IMR-90 (cell line): ENCODE measurements around the gene TNNI2. TPM values are rescaled to one million over a fixed set of nuclear protein-coding genes. Genes with fewer than 3 reads are reported as not detected.

Experiments used
- ATAC-seq: fragments of 200-7000 bp; cut with Tn5 transposase; 2 replicates; pipeline ENCODE4 v1.9.1; 2020; ENCODE audit warnings: low read depth, mild to moderate bottlenecking, moderate library complexity
- BruUV-seq: library from RNA; stranded (reverse); fragments of 400-500 nt; replicated peaks from 2 replicates; lab custom pipeline; 2021; lab: Mats Ljungman, UMichigan
- CTCF ChIA-PET: fragments of 300-600 bp; formaldehyde crosslinking; extraction: SDS; loops from one replicate; lab custom pipeline; 2021; ENCODE audit warnings: antibody characterized with exemption; lab: Yijun Ruan, JAX
- POLR2A ChIA-PET: fragments of 300-600 bp; sonication (Branson Sonifier 250); formaldehyde crosslinking; loops from one replicate; lab custom pipeline; 2022; ENCODE audit warnings: antibody characterized with exemption; ENCODE audit not compliant: unreplicated experiment; lab: Charles Lee
- DNase-seq: peaks from one replicate; pipeline ENCODE4 v3.0.0; 2013
- H2AFZ ChIP-seq: replicated peaks from 2 replicates; pipeline ENCODE3; 2013; ENCODE audit warnings: low read length, mild to moderate bottlenecking; ENCODE audit not compliant: poor library complexity
- H2AK5ac ChIP-seq: 2 replicates; pipeline ENCODE4 v1.6.1; 2013; ENCODE audit warnings: low read depth, low read length, inconsistent platforms
- H2AK9ac ChIP-seq: replicated peaks from 2 replicates; pipeline ENCODE3; 2013; ENCODE audit warnings: mild to moderate bottlenecking, low read depth, low read length, moderate library complexity; ENCODE audit not compliant: poor library complexity
- H2BK120ac ChIP-seq: 2 replicates; pipeline ENCODE4 v1.6.1; 2013; ENCODE audit warnings: low read depth, low read length, inconsistent platforms
- H2BK15ac ChIP-seq: 3 replicates; pipeline ENCODE4 v1.6.1; 2013; ENCODE audit warnings: low read depth, low read length, inconsistent platforms
- H2BK20ac ChIP-seq: 2 replicates; pipeline ENCODE4 v1.6.1; 2013; ENCODE audit warnings: low read depth, mild to moderate bottlenecking, inconsistent platforms, low read length, moderate library complexity
- H2BK5ac ChIP-seq: 2 replicates; pipeline ENCODE4 v1.6.1; 2013; ENCODE audit warnings: mild to moderate bottlenecking, low read depth, low read length, inconsistent platforms; ENCODE audit not compliant: poor library complexity, severe bottlenecking
- H3K14ac ChIP-seq: replicated peaks from 2 replicates; pipeline ENCODE4 v1.6.1; 2013; ENCODE audit warnings: low read depth, low read length, inconsistent platforms
- H3K18ac ChIP-seq: 2 replicates; pipeline ENCODE4 v1.6.1; 2013; ENCODE audit warnings: low read depth, low read length, control low read depth
- H3K23ac ChIP-seq: 2 replicates; pipeline ENCODE4 v1.6.1; 2013; ENCODE audit warnings: low read depth, low read length, inconsistent platforms
- H3K27ac ChIP-seq: 2 replicates; pipeline ENCODE4 v1.5.1; 2013; ENCODE audit warnings: mild to moderate bottlenecking, control low read depth, low read length; ENCODE audit not compliant: insufficient read depth
- H3K27me3 ChIP-seq: 2 replicates; pipeline ENCODE4 v1.6.1; 2013; ENCODE audit warnings: low read length; ENCODE audit not compliant: control insufficient read depth, insufficient read depth
- H3K36me3 ChIP-seq: 2 replicates; pipeline ENCODE4 v1.6.1; 2013; ENCODE audit warnings: low read length, mixed read lengths; ENCODE audit not compliant: control insufficient read depth, insufficient read depth
- H3K4ac ChIP-seq: 2 replicates; pipeline ENCODE4 v1.6.1; 2013; ENCODE audit warnings: low read depth, low read length, inconsistent platforms
- H3K4me1 ChIP-seq: 2 replicates; pipeline ENCODE4 v1.6.1; 2013; ENCODE audit warnings: low read length, mixed read lengths; ENCODE audit not compliant: control insufficient read depth, insufficient read depth
- H3K4me2 ChIP-seq: 2 replicates; pipeline ENCODE4 v1.6.1; 2013; ENCODE audit warnings: low read depth, mild to moderate bottlenecking, control low read depth, low read length, moderate library complexity
- H3K4me3 ChIP-seq: 2 replicates; pipeline ENCODE4 v1.5.1; 2013; ENCODE audit warnings: low read depth, mild to moderate bottlenecking, control low read depth, low read length, moderate library complexity; ENCODE audit not compliant: insufficient read depth
- H3K56ac ChIP-seq: 2 replicates; pipeline ENCODE4 v1.6.1; 2013; ENCODE audit warnings: low read length, inconsistent platforms; ENCODE audit not compliant: insufficient read depth; ENCODE audit errors: extremely low read depth
- H3K79me1 ChIP-seq, 2 experiments: 2 replicates each; pipeline ENCODE4 v1.6.1; 2013; ENCODE audit warnings: low read length in 2 of 2, inconsistent platforms in 1 of 2, low read depth in 1 of 2
- H3K9ac ChIP-seq: 2 replicates; pipeline ENCODE4 v1.6.1; 2013; ENCODE audit warnings: low read depth, low read length, control low read depth
- H3K9me1 ChIP-seq: 2 replicates; pipeline ENCODE4 v1.6.1; 2013; ENCODE audit warnings: low read length, inconsistent platforms; ENCODE audit not compliant: insufficient read depth
- H3K9me3 ChIP-seq: 2 replicates; pipeline ENCODE4 v1.6.1; 2013; ENCODE audit warnings: low read length; ENCODE audit not compliant: control insufficient read depth, insufficient read depth
- H4K20me1 ChIP-seq: 2 replicates; pipeline ENCODE4 v1.6.1; 2013; ENCODE audit warnings: low read length, inconsistent platforms; ENCODE audit not compliant: insufficient read depth
- H4K5ac ChIP-seq: 2 replicates; pipeline ENCODE4 v1.6.1; 2013; ENCODE audit warnings: mild to moderate bottlenecking, low read depth, low read length, control low read depth
- H4K8ac ChIP-seq, 2 experiments: 2 replicates each; pipeline ENCODE4 v1.6.1; 2013; ENCODE audit warnings: low read depth in 2 of 2, low read length in 2 of 2, control low read depth in 1 of 2, inconsistent platforms in 1 of 2
- H4K91ac ChIP-seq: 2 replicates; pipeline ENCODE4 v1.6.1; 2013; ENCODE audit warnings: low read depth, low read length, inconsistent platforms; ENCODE audit not compliant: insufficient read depth
- CHD1 ChIP-seq: IDR thresholded peaks from 2 replicates; pipeline ENCODE4 v1.6.1; 2012; ENCODE audit warnings: low read depth, low read length, improper control_type of control experiment
- CTCF ChIP-seq: conservative IDR thresholded peaks from 2 replicates; pipeline ENCODE4 v1.5.1; 2012; ENCODE audit warnings: mild to moderate bottlenecking, low read depth, low read length, improper control_type of control experiment
- FOS ChIP-seq: fragments of 150-350 bp; IDR thresholded peaks from 2 replicates; pipeline ENCODE4 v1.6.1; 2016; ENCODE audit warnings: low read depth, low read length
- MAFK ChIP-seq: IDR thresholded peaks from 2 replicates; pipeline ENCODE4 v1.6.1; 2012; ENCODE audit warnings: low read depth, low read length, improper control_type of control experiment
- MAZ ChIP-seq: IDR thresholded peaks from 2 replicates; pipeline ENCODE4 v1.6.1; 2012; ENCODE audit warnings: low read depth, mild to moderate bottlenecking, low read length, improper control_type of control experiment, moderate library complexity, borderline replicate concordance
- MXI1 ChIP-seq: IDR thresholded peaks from 2 replicates; pipeline ENCODE4 v1.6.1; 2012; ENCODE audit warnings: low read depth, mild to moderate bottlenecking, low read length, moderate library complexity, borderline replicate concordance
- NFE2L2 ChIP-seq: fragments of 150-350 bp; IDR thresholded peaks from 2 replicates; pipeline ENCODE4 v1.6.1; 2016; ENCODE audit warnings: low read depth, mild to moderate bottlenecking, low read length
- POLR2A ChIP-seq: IDR thresholded peaks from 2 replicates; pipeline ENCODE4 v1.6.1; 2012; ENCODE audit warnings: mild to moderate bottlenecking, low read depth, low read length
- RAD21 ChIP-seq: IDR thresholded peaks from 2 replicates; pipeline ENCODE4 v1.6.1; 2012; ENCODE audit warnings: low read length, improper control_type of control experiment
- SMC3 ChIP-seq: fragments of 150-350 bp; IDR thresholded peaks from 2 replicates; pipeline ENCODE4 v1.6.1; 2016; ENCODE audit warnings: low read depth, mild to moderate bottlenecking, antibody characterized with exemption, low read length, moderate library complexity
- WGBS, 2 experiments: methylation state at CpG; one replicate each; pipeline versions ENCODE4 v1.1.5 to v1.1.7; 2013; ENCODE audit warnings: missing lambda C conversion rate in 2 of 2; ENCODE audit not compliant: insufficient read length in 1 of 2; ENCODE audit errors: extremely low coverage in 2 of 2; 5-methylcytosine and 5-hydroxymethylcytosine counted together
- dilution Hi-C: fragments of 300-500 bp; cut with HindIII; formaldehyde crosslinking; loops from one replicate; pipeline ENCODE4 v1.14.3; 2018; ENCODE audit warnings: low sequenced_read_pairs; ENCODE audit not compliant: unreplicated experiment
- in situ Hi-C: fragments of 300-500 bp; cut with MboI; formaldehyde crosslinking; loops from 3 replicates; pipeline ENCODE4 v1.14.3; 2019; ENCODE audit warnings: low sequenced_read_pairs, inconsistent platforms, mixed read lengths
- intact Hi-C: fragments of 100-400 bp; cut with micrococcal nuclease; formaldehyde crosslinking; loops from 2 replicates; pipeline ENCODE4 v1.10.0; 2022
- polyA plus RNA-seq, 3 experiments: library from polyadenylated mRNA; depleted of rRNA; stranded (reverse); fragments of >200 nt; gene quantifications; 2 replicates each; pipeline ENCODE4 v1.2.3, GENCODE V29; 2012; ENCODE audit warnings: low replicate concordance in 1 of 3
- total RNA-seq: library from RNA; depleted of rRNA; stranded (reverse); fragments of >200 nt; gene quantifications from 2 replicates; pipeline ENCODE4 v1.2.3, GENCODE V29; 2012
- TF ChIP-seq, protein P1 (sequence below): fragments of 150-350 bp; IDR thresholded peaks from 2 replicates; pipeline ENCODE4 v1.6.1; 2017; ENCODE audit warnings: mild to moderate bottlenecking, antibody characterized with exemption, low read length, low read depth
- TF ChIP-seq, protein P2 (sequence below): fragments of 150-350 bp; IDR thresholded peaks from 2 replicates; pipeline ENCODE4 v1.6.1; 2016; ENCODE audit warnings: low read depth, mild to moderate bottlenecking, low read length, moderate library complexity, borderline replicate concordance

The TNNI2 gene
- total and polyA plus RNA-seq, 2 of the 4 experiments (the other 2 are of a cell fraction), result not detected

- in situ Hi-C loops, result no loop called here
- 28% methylated on average over 30 of the region's 50 CpGs; no CpG with 5 or more reads in 1 of the 2 experiments for WGBS, 2 experiments
- H3K4me3 ChIP-seq, result no peak overlapping the region
These were observed 32.1 kb downstream of the TNNI2 start for GRCh38 chr11:1870721-1871466.

More at GRCh38 chr11:1870721-1871466, 32.1 kb downstream of the TNNI2 start:
- Histone ChIP-seq H3K4me2 (no peak overlapping the region), H3K4me1 (no peaks in the 10 kb centered on the region), H2BK20ac (no peak overlapping the region), H4K8ac (no peak overlapping the region), H2AFZ (no peak overlapping the region), H2BK5ac (no peak overlapping the region), H3K14ac (no peak overlapping the region), H3K36me3 (no peaks in the 10 kb centered on the region), H3K27ac (no peak overlapping the region), H4K91ac (no peak overlapping the region), H3K27me3 (peaks cover 22% of the 10 kb centered on the region; the same call in 1 of the 2 replicates), H3K9me1 (no peaks in the 10 kb centered on the region), H4K5ac (no peak overlapping the region), H3K23ac (no peak overlapping the region), H4K20me1 (no peaks in the 10 kb centered on the region), H3K9ac (no peak overlapping the region), H2AK9ac (no peak overlapping the region), H2BK15ac (no peak overlapping the region), H3K9me3 (no peaks in the 10 kb centered on the region), H3K4ac (no peak overlapping the region), H2BK120ac (no peak overlapping the region), H3K18ac (no peak overlapping the region), H3K56ac (no peak overlapping the region), H2AK5ac (no peak overlapping the region), H3K79me1 (no peaks in the 10 kb centered on the region)
- dilution Hi-C loops, result no loop called here
- BruUV-seq, result no TSS peak
- POLR2A ChIA-PET, result no interaction called here
- intact Hi-C loops, result no loop called here
- no peak for DNase-seq
- CTCF ChIA-PET, result interaction anchor here (0.7 to 1.0 kb wide), 2 partner anchors 11 to 271 kb away, joined by 3 read pairs; no protein-coding TSS in a partner anchor
- no peak for ATAC-seq
- TF ChIP-seq, protein P1, sequence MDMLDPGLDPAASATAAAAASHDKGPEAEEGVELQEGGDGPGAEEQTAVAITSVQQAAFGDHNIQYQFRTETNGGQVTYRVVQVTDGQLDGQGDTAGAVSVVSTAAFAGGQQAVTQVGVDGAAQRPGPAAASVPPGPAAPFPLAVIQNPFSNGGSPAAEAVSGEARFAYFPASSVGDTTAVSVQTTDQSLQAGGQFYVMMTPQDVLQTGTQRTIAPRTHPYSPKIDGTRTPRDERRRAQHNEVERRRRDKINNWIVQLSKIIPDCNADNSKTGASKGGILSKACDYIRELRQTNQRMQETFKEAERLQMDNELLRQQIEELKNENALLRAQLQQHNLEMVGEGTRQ, result no peak
- TF ChIP-seq MAZ (no peak), POLR2A (no peak), MAFK (no peak), MXI1 (no peak), RAD21 (no peak), FOS (no peak), CTCF (no peak), SMC3 (no peak), NFE2L2 (no peak), CHD1 (no peak)
- TF ChIP-seq, protein P2, sequence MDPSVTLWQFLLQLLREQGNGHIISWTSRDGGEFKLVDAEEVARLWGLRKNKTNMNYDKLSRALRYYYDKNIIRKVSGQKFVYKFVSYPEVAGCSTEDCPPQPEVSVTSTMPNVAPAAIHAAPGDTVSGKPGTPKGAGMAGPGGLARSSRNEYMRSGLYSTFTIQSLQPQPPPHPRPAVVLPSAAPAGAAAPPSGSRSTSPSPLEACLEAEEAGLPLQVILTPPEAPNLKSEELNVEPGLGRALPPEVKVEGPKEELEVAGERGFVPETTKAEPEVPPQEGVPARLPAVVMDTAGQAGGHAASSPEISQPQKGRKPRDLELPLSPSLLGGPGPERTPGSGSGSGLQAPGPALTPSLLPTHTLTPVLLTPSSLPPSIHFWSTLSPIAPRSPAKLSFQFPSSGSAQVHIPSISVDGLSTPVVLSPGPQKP, result no peak
